T follicular helper cell (primary cell): Measurements from ENCODE around the gene KLK10.

Experiments used
- DNase-seq: peaks from one replicate; pipeline ENCODE4 v3.0.0-alpha.2; 2020; ENCODE audit warnings: low read depth
- total RNA-seq, 2 experiments: gene quantifications; one replicate each; lab custom pipeline; 2026; lab: John Stamatoyannopoulos, UW

Gene KLK10
- total RNA-seq = 0 to 0.06 reads per million in 2 experiments

- DNase-seq = no peak
Measured at GRCh38 chr19:51019544-51019925, at the start of gene KLK10. Gene KLK10, minus strand, starts transcription at chr19:51019709. Its CDS starts 579 bp downstream, at chr19:51019130.

DNA sequence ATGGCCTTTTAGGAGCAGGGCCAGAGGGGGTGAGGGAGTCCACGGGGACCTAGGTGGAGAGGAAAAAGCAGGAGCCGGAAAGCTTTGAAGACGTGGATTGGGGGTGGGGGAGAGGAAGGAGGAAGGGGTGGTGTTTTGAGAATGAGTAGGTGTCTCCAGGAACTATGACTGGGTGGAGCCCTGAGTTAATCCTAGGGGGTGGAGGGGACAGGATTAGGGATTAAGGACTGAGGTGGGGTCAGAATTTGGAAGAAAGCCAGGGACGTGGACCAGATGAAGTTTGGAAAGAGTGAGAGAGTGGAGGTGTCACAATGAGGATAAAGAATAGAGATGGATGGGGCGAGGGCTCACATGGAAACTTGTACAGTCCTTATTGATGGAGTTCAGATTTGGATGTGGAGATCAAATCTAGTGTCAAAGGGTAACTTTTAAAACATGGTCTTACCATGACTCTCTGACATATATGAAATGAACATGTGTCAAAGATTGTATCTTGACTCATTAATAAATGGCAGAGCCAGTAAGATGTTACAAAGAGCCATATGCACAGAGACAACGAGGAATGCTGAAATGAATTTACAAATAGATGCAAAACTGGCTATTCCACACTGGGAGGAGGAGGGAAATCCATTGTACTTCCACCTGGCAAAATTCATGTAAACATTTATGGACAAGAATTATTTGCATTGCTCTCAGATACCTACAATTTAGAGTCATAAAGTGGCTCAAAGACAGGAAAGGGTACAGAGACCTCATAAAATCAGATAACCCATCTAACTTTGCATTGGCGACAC lies 47.1 kb upstream of the KLK10 start:
- DNase-seq = no peak

- no peak for DNase-seq
Measured at GRCh38 chr19:51065221-51065960, 45.9 kb upstream of the KLK10 start.

DNA sequence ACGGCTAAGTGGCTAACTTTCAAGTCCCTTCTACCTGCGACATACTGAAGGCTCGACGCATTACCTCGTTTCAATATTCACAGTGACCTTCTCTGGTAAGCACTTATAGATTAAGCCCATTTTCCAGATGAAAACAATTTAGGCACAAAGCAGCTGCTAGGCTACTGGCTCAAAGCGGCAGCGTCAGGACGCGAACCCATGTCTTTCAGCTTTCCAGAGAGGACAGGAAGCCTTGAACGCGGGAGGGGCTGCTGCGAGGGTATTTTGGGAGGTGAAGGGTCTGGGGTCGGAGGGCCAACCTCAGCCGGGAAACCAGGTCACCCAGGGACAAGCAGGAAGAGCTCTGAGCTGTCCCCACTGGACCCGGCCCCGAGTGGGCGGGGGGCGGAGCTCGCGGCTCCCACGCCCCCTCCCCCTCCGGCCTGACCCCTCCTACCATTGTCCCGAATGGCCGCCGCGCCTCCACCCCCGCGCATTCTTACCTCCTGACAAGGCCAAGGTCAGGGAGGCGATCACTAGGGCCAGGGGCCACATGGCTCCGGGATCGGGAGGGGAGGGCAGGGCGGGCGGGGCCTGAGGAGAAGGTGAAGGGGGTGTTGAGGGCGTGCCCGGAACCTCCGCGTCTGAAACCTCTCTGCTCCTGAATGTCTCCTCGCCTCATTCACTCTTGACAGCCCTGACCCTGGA lies 45.2 kb upstream of the KLK10 start, which contains the start of gene KLK13:
Gene KLK13 (minus strand): TSS at position 559 of the 687 bp plus-strand sequence. CDS start 25 bp downstream, at position 534.
- DNase-seq = no peak

DNA sequence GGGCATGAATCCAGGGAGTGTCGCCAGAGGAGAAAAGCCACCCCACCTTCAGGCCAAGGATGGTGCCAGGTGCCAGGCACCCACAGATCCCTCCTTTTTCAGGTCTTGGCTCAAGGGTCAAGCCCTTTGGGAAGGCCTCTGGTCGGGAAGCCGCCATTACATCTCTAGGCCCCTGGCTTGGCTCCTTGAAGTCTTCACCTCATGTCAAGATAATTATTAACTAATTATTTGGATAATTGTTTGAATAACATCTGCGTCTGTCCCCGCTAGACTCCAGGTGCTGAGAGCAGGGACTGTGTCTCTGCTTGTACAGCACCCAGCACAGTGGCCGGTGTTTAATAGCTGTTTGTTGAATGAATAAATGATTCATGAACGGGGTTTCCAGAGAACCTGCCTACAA lies 44.2 kb upstream of the KLK10 start:
- no peak for DNase-seq

DNA sequence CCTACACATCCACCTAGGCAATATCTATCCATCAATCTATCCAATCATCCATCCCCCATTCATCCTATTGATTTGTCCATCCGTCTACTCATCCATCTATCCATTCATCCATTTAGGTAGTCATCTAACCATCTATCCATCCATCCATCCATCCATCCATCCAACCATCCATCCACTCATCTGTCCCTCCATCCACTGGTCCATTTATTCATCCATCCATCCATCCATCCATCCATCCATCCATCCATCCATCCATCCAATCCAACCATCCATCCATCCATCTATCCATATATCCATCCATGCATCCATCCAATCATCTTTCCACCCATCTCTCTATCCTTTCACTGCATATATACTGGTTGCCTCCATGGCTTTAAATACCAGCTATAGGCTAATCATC lies 41.5 kb upstream of the KLK10 start:
- no peak for DNase-seq

- DNase-seq = no peak
Measured at GRCh38 chr19:51060336-51060735, 40.8 kb upstream of the KLK10 start.

- DNase-seq = no peak
Measured at GRCh38 chr19:51059715-51060114, 40.2 kb upstream of the KLK10 start.

GRCh38 chr19:51055866-51056265 lies 36.4 kb upstream of the KLK10 start:
- DNase-seq = no peak

- DNase-seq = no peak
Measured at GRCh38 chr19:51047031-51047335, 27.5 kb upstream of the KLK10 start.

- no peak for DNase-seq
Measured at GRCh38 chr19:51044327-51044726, 24.8 kb upstream of the KLK10 start.

DNA sequence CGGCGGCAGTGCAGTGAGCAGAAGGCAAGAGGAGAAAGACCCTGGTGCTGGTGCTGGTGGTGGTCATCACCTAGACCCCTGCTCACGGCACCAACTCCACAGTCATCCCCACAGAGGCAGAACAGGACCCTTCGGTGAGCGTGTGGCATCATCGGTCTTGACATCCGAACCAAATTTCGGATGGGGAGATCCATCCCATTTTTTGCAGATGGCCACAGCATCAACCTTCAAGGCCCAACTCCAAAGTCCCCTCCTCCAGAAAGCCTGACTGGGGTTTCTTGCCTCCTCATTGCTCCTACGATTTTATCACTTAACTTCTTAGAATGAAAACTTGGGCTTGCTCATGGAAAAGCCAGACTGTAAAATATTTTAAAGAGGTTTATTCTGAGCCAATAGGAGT lies 24.0 kb upstream of the KLK10 start:
- DNase-seq = no peak

DNA sequence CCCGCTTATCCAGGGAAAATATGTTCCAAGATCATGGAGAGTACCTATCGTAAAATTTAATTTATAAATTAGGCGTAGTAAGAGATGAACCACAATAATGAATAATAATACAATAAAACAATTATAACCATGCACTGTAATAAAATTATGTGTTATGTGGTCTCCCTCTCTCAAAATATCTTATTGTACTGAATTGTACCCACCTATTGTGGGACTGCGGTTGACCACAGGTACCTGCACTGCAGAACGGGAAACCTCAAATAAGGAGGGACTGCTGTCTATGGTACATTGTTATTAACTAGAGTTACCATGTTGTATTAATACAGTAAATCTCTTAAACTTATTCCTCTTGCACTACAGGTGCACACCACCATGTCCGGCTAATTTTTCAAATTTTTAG lies 20.6 kb upstream of the KLK10 start:
- no peak for DNase-seq

DNA sequence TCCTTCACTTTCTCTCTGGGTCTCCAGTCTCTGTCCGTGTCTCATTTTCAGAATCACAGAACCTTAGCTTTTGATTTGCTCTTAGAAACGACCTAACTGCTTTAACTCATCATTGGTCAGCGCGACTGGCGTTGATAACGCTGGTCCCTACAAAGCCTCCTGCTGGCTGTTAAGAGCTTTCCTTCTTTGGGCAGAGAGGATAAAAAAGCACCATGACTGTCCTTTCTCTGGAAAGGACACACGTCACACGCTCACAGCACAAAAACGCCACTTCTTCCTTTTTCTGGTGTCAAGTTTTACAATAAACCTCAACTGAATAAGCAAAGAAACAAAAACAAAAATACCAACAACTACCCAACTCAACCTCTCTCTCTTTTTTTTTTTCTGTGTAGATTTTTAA lies 17.0 kb upstream of the KLK10 start:
- DNase-seq = no peak

DNA sequence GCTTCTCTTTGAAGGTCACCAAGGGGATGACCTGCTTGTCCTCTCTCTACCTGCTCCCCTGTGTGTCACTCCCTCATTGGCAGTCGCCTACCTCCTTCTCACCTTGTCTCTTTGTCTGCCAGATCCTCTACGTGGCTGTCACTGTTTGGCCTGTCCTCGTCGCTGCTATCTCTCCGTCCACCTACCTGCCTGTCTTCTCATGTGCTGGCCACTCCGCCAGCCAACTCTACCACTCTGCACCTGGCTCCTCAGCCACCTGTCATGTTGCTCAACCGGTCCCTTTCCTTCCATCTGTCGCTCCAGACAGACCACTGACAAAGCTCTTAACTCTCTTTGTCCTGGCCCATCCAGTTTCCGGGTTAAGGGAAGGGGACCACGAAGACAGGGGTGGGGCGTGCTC lies 15.2 kb upstream of the KLK10 start, which contains the start of gene KLK12:
Gene KLK12 (minus strand): TSS at position 299 of the 400 bp plus-strand sequence. CDS start 381 bp downstream, outside the sequence.
- DNase-seq = no peak

DNA sequence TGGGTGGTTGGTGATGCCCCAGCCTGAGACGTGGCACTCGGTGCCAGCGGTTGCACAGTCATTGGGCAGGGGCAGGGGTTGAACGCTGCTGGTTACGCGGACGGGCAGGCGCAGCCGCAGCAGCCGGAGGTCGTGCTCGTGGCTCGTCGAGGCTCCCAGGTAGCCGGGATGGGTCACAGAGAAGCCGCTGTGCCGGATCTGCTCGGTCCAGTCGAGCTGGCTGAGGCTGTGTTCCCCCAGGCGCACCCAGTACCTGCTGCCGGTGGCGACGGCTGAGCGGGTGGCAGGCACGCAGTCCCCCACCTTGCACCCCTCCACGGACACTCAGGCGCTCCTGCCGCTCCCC lies 12.3 kb upstream of the KLK10 start:
- DNase-seq = no peak

GRCh38 chr19:51031220-51031879 lies 11.8 kb upstream of the KLK10 start:
- DNase-seq = no peak

GRCh38 chr19:51030631-51031030 lies 11.1 kb upstream of the KLK10 start:
- DNase-seq = no peak

DNA sequence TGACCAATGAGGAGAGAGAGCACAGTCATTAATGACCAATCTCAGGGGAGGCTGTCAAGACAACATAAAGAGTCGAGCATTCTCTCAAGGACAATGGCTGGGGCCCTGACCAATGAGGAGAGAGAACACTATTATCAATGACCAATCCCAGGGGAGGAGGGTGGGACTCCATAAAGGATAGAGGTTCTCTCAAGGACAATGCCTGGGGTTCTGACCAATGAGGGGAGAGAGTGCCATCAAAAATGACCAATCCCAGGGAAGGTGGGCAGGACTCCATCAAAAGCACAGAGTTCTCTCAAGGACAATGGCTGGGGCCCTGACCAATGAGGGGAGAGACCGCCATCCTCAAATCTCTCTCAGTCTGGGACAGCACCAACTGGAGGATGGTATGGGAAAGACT lies 10.2 kb upstream of the KLK10 start:
- no peak for DNase-seq

- DNase-seq = no peak
Measured at GRCh38 chr19:51027873-51028272, 8.4 kb upstream of the KLK10 start.

DNA sequence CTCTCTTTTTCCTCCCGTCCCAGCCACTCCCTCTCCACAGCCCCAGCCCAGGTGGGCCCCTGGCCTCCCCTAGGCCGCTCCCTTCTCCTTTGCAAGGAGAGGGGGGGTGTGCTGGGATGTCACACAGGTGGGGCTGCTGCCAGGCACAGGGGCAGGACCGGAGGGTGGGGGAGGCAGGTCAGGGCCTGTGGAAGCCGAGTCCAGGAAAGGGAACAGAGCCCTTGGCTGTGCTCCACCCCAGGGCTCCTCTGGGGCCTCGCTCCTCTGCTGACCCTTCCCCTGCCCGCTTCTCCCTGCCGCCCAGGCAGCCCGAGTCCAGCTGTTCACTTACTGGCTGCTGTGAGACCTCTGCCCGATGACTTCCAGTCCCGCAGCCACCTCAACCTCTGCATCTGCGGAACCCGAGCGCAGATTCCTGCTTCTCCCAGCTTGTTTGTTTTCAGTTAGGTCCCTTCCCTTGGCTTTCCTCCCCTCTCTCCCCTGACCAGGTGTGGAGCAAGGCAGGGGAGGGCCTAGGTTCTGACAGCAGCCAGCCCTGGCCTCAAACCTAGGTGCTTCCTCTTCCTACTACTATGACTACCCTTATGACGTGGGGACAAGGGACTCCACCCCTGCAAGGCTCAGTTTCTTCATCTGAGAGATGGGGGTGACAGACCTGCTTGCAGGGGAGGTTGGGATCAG lies 7.8 kb upstream of the KLK10 start:
- no peak for DNase-seq

- DNase-seq = no peak
Measured at GRCh38 chr19:51026554-51026831, 7.0 kb upstream of the KLK10 start, which contains the start of gene KLK11. Gene KLK11, minus strand, starts transcription at chr19:51026616. Its CDS starts 985 bp downstream, at chr19:51025631.
